Ovary (tissue), 3 donors: ENCODE data around the gene HHAT.

ENCODE experiments used
- CTCF ChIP-seq, 3 donors: fragments of 450-650 bp in 2 of 3; fragments of 200-600 bp in 1 of 3; IDR thresholded peaks; one replicate each; pipeline versions ENCODE4 v1.5.1 to v1.8.0; 2016 to 2022; ENCODE audit warnings: antibody characterized with exemption in 3 of 3, mild to moderate bottlenecking in 1 of 3
- POLR2A ChIP-seq: fragments of 450-650 bp; IDR thresholded peaks from one replicate; pipeline ENCODE4 v1.6.1; 2017; ENCODE audit warnings: antibody characterized with exemption, mild to moderate bottlenecking, moderate library complexity
- donor health status: DM: no; HTN: no; CAD: no.

- TF ChIP-seq CTCF (IDR thresholded peaks at IDR 0.05) (no peak), POLR2A (no peak)
Observed at GRCh38 chr1:210677533-210677932, 348.8 kb downstream of the HHAT start.
